Mesenchymal stem cell (in vitro differentiated cells and primary cell): ENCODE results near the gene BLVRA.
"Not testable (repeated sequence)": the region's sequence is repeated elsewhere in the genome, so short reads cannot be mapped to it uniquely, and the experiment has no call there.

Experiments used
- DNase-seq: peaks from one replicate; pipeline ENCODE4 v3.0.0-alpha.2; 2013
- H2AFZ ChIP-seq: one replicate; pipeline ENCODE4 v1.6.1; 2013; ENCODE audit warnings: low read depth, mild to moderate bottlenecking, control low read depth, inconsistent platforms, low read length, moderate library complexity
- H2AK5ac ChIP-seq: 2 replicates; pipeline ENCODE4 v1.6.1; 2013; ENCODE audit warnings: low read length, moderate library complexity, mild to moderate bottlenecking, inconsistent platforms; ENCODE audit not compliant: severe bottlenecking
- H2BK120ac ChIP-seq: one replicate; pipeline ENCODE4 v1.6.1; 2013; ENCODE audit warnings: low read depth, mild to moderate bottlenecking, inconsistent platforms, low read length, moderate library complexity
- H2BK12ac ChIP-seq, 2 experiments: one replicate each; pipeline ENCODE4 v1.6.1; 2013; ENCODE audit warnings: inconsistent platforms in 2 of 2, low read length in 2 of 2, mild to moderate bottlenecking in 2 of 2, moderate library complexity in 2 of 2, control low read depth in 1 of 2
- H2BK15ac ChIP-seq: one replicate; pipeline ENCODE4 v1.6.1; 2013; ENCODE audit warnings: mild to moderate bottlenecking, low read depth, inconsistent platforms; ENCODE audit not compliant: poor library complexity, severe bottlenecking
- H2BK5ac ChIP-seq: 2 replicates; pipeline ENCODE4 v1.6.1; 2013; ENCODE audit warnings: low read depth, mild to moderate bottlenecking, low read length, control low read depth, inconsistent platforms; ENCODE audit not compliant: poor library complexity, severe bottlenecking
- H3K14ac ChIP-seq, 2 experiments: one replicate each; pipeline ENCODE4 v1.6.1; 2013; ENCODE audit warnings: inconsistent platforms in 2 of 2, low read length in 2 of 2, control low read depth in 1 of 2, mild to moderate bottlenecking in 1 of 2, moderate library complexity in 1 of 2
- H3K18ac ChIP-seq, 2 experiments: one replicate each; pipeline ENCODE4 v1.6.1; 2013; ENCODE audit warnings: inconsistent platforms in 2 of 2, low read length in 2 of 2, control low read depth in 1 of 2, low read depth in 1 of 2, mild to moderate bottlenecking in 1 of 2
- H3K23ac ChIP-seq, 2 experiments: one replicate each; pipeline ENCODE4 v1.6.1; 2013; ENCODE audit warnings: inconsistent platforms in 2 of 2, low read length in 2 of 2, mild to moderate bottlenecking in 2 of 2, moderate library complexity in 2 of 2, control low read depth in 1 of 2
- H3K27ac ChIP-seq: 2 replicates; pipeline ENCODE4 v1.5.1; 2013; ENCODE audit warnings: mild to moderate bottlenecking, moderate library complexity, low read length, control low read depth, inconsistent platforms; ENCODE audit not compliant: poor library complexity, severe bottlenecking
- H3K27me3 ChIP-seq, 2 experiments: 2 replicates each; pipeline versions ENCODE4 v1.6.1 to v1.7.0; 2013; ENCODE audit warnings: low read length in 2 of 2, mild to moderate bottlenecking in 2 of 2, moderate library complexity in 2 of 2, control low read depth in 1 of 2, inconsistent platforms in 1 of 2; ENCODE audit not compliant: control insufficient read depth in 1 of 2, insufficient read depth in 1 of 2
- H3K36me3 ChIP-seq, 2 experiments: 2 replicates each; pipeline versions ENCODE4 v1.6.1 to v1.7.0; 2013; ENCODE audit warnings: low read length in 2 of 2, control low read depth in 1 of 2, inconsistent platforms in 1 of 2, low read depth in 1 of 2, mild to moderate bottlenecking in 1 of 2; ENCODE audit not compliant: insufficient read depth in 2 of 2, control insufficient read depth in 1 of 2
- H3K4ac ChIP-seq, 2 experiments: one replicate each; pipeline ENCODE4 v1.6.1; 2013; ENCODE audit warnings: inconsistent platforms in 2 of 2, low read length in 2 of 2, mild to moderate bottlenecking in 2 of 2, moderate library complexity in 2 of 2, control low read depth in 1 of 2, low read depth in 1 of 2
- H3K4me1 ChIP-seq: 2 replicates; pipeline ENCODE4 v1.6.1; 2013; ENCODE audit warnings: low read depth, low read length, control low read depth; ENCODE audit not compliant: control insufficient read depth, insufficient read depth
- H3K4me2 ChIP-seq: 2 replicates; pipeline ENCODE4 v1.6.1; 2013; ENCODE audit warnings: low read length, mild to moderate bottlenecking, inconsistent platforms; ENCODE audit not compliant: poor library complexity, severe bottlenecking
- H3K4me3 ChIP-seq, 2 experiments: 2 replicates each; pipeline versions ENCODE4 v1.5.1 to v1.7.0; 2013; ENCODE audit warnings: low read length in 2 of 2, mild to moderate bottlenecking in 2 of 2, control low read depth in 1 of 2, low read depth in 1 of 2; ENCODE audit not compliant: insufficient read depth in 1 of 2
- H3K79me1 ChIP-seq: replicated peaks from 2 replicates; pipeline ENCODE4 v1.6.1; 2013; ENCODE audit warnings: mild to moderate bottlenecking, control low read depth, low read length, inconsistent platforms; ENCODE audit not compliant: poor library complexity, severe bottlenecking
- H3K9ac ChIP-seq: 2 replicates; pipeline ENCODE4 v1.7.0; 2013; ENCODE audit warnings: mild to moderate bottlenecking, low read length, moderate library complexity
- H3K9me3 ChIP-seq: 2 replicates; pipeline ENCODE4 v1.7.0; 2013; ENCODE audit warnings: mild to moderate bottlenecking, low read length; ENCODE audit not compliant: control insufficient read depth
- H4K8ac ChIP-seq: one replicate; pipeline ENCODE4 v1.6.1; 2013; ENCODE audit warnings: inconsistent platforms, mild to moderate bottlenecking, low read length, moderate library complexity
- H4K91ac ChIP-seq: one replicate; pipeline ENCODE4 v1.6.1; 2013; ENCODE audit warnings: mild to moderate bottlenecking, low read length, inconsistent platforms
- WGBS: methylation state at CpG from one replicate; pipeline ENCODE4 v1.1.7; 2013; ENCODE audit warnings: mixed read lengths; 5-methylcytosine and 5-hydroxymethylcytosine counted together

The BLVRA gene

DNA sequence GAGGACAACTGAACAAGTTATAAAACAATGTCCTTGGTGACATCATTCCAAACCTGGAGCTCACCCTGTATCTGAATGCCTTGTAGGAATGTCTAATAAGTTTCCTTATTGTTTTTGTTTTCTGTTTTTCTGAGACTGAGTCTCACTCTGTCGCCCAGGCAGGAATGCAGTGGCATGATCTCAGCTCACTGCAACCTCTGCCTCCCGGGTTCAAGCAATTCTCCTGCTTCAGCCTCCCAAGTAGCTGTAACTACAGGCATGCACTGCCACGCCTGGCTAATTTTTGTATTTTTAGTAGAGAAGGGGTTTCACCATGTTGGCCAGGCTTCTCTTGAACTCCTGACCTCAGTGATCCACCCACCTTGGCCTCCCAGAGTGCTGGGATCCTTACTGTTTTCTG lies 27.0 kb upstream of the BLVRA start:
- not testable (repeated sequence) for H3K36me3 ChIP-seq, H2BK5ac ChIP-seq, H3K9ac ChIP-seq, H3K4me3 ChIP-seq, H4K91ac ChIP-seq, H2BK15ac ChIP-seq, H3K27me3 ChIP-seq, H2BK12ac ChIP-seq, H3K4me1 ChIP-seq, H2AFZ ChIP-seq, H4K8ac ChIP-seq, H3K23ac ChIP-seq, H3K27ac ChIP-seq, H3K14ac ChIP-seq, H2AK5ac ChIP-seq, H3K4ac ChIP-seq, H3K79me1 ChIP-seq, DNase-seq, H3K18ac ChIP-seq, H3K9me3 ChIP-seq, H3K4me2 ChIP-seq, H2BK120ac ChIP-seq
- WGBS = 80% methylated on average over 2 of the region's 3 CpGs

DNA sequence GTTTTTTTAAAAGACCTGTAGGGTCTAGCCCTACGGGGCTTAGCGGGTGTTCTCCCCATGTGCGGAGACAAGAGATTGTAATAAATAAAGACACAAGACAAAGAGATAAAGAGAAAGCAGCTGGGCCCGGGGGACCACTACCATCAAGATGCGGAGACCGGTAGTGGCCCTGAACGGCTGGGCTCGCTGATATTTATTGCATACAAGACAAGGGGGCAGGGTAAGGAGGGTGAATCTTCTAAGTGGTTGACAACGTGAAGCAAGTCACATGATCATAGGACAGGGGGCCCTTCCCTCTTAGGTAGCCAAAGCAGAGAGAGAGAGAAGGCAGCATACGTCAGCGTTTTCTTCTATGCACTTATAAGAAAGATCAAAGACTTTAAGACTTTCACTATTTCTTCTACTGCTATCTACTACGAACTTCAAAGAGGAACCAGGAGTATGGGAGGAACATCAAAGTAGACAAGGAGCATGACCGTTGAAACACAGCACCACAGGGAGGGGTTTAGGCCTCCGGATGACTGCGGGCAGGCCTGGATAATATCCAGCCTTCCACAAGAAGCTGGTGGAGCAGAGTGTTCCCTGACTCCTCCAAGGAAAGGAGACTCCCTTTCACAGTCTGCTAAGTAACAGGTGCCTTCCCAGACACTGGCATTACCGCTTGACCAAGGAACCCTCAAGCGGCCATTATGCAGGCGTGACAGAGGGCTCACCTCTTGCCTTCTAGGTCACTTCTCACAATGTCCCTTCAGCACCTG lies 23.7 kb upstream of the BLVRA start:
- not testable (repeated sequence) for H2BK12ac ChIP-seq, H4K91ac ChIP-seq, H2BK120ac ChIP-seq, H3K4me1 ChIP-seq, H3K9ac ChIP-seq, H3K79me1 ChIP-seq, H2AK5ac ChIP-seq, H3K23ac ChIP-seq, H3K27me3 ChIP-seq, H3K36me3 ChIP-seq, H2AFZ ChIP-seq, H3K9me3 ChIP-seq, H2BK15ac ChIP-seq, H3K4ac ChIP-seq, H3K14ac ChIP-seq, H4K8ac ChIP-seq, H3K4me2 ChIP-seq, H3K18ac ChIP-seq, H3K27ac ChIP-seq, H2BK5ac ChIP-seq, DNase-seq, H3K4me3 ChIP-seq
- WGBS = 71% methylated on average over 16 of the region's 18 CpGs

DNA sequence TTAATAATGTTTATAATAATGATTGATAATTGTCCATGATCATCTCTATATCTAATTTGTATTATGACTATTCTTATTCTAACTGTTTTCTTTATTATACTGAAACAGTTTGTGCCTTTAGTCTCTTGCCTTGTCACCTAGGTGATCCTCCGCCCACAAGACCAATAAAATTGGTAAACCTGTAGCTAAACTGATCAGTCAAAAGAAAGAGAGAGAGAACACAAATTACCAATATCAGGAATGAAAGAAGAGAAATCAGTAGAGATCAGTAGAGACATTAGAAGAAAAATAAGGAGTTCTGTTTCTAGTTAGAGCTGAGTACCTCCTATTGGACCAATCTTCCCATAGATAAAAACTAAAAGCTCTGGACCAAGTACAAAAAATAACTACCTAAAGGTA lies 23.1 kb upstream of the BLVRA start:
- Histone ChIP-seq H3K27ac (no peak overlapping the region), H2AFZ (no peak overlapping the region), H2BK15ac (no peak overlapping the region)

DNA sequence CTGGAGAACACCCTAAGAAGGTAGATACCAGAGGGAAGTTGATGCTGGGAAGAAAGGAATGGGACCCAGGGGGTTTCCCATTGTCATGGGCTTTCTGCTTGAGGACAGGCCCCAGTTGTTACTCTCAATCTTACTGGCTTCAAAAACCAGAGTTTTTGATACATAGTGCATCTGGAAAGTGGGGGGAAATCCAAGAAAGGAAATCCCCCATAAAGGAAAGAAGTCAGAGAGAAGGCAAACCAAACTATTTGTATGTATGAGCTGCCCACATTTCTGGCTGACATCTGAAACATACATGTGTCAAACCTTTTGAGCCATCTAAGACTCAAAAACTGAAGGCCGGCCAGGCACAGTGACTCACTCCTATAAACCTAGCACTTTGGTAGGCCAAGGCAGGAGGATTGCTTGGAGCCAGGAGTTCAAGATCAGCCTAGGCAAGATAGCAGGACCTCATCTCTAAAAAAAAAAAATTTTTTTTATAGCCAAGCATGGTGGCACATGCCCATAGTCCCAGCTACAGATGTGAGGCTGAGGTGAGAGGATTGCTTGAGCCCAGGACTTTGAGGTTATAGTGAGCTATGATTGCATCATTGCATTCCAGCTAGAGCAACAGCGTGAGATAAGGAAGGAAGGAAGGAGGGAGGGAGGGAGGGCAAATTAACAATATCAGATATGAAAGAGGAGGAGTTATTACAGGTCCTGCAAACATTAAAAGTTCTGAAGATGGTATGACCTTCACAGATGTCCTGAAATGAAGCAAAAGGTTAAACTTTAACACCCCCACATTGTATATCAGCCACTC lies 22.5 kb upstream of the BLVRA start:
- Histone ChIP-seq H3K27me3 (peaks cover 0 to 5% of the 10 kb centered on the region in 2 experiments), H4K91ac (no peak overlapping the region), H2BK120ac (no peak overlapping the region), H3K23ac (no peak overlapping the region), H2AFZ (no peak overlapping the region), H4K8ac (no peak overlapping the region), H3K9me3 (no peaks in the 10 kb centered on the region), H3K9ac (no peak overlapping the region), H2BK12ac (no peak overlapping the region), H3K79me1 (no peaks in the 10 kb centered on the region), H3K36me3 (no peaks in the 10 kb centered on the region), H2BK5ac (no peak overlapping the region), H2BK15ac (no peak overlapping the region), H3K27ac (no peak overlapping the region), H3K4me3 (no peak overlapping the region), H3K4me1 (no peaks in the 10 kb centered on the region), H3K18ac (no peak overlapping the region), H3K14ac (no peak overlapping the region), H2AK5ac (no peak overlapping the region), H3K4ac (no peak overlapping the region), H3K4me2 (no peak overlapping the region)
- peak; percentile 2 for DNase-seq
- 83% methylated on average over 2 of the region's 2 CpGs for WGBS

More for the DNA sequence above, 23.1 kb upstream of the BLVRA start:
- Histone ChIP-seq H3K79me1 (no peaks in the 10 kb centered on the region), H3K23ac (no peak overlapping the region), H2BK120ac (no peak overlapping the region), H2BK5ac (no peak overlapping the region), H4K91ac (no peak overlapping the region), H3K4me2 (no peak overlapping the region), H3K4me1 (no peaks in the 10 kb centered on the region), H3K36me3 (no peaks in the 10 kb centered on the region), H3K18ac (no peak overlapping the region), H2AK5ac (no peak overlapping the region), H4K8ac (no peak overlapping the region), H3K4me3 (no peak overlapping the region), H3K14ac (no peak overlapping the region), H3K9me3 (no peaks in the 10 kb centered on the region), H3K4ac (no peak overlapping the region), H3K9ac (no peak overlapping the region), H3K27me3 (peaks cover 0 to 5% of the 10 kb centered on the region in 2 experiments), H2BK12ac (no peak overlapping the region)
- DNase-seq = no peak
- WGBS = 100% methylated on average over 1 of the region's 1 CpG
